DND-41 (cell line): ENCODE results near the gene DAPK3.

Experiments
- ATAC-seq: fragments of 200-7000 bp; cut with Tn5 transposase; 3 replicates; pipeline ENCODE4 v1.9.1; 2021; ENCODE audit warnings: low read depth; ENCODE audit not compliant: insufficient read depth
- DNase-seq: peaks from one replicate; pipeline ENCODE4 v3.0.0-alpha.2; 2020
- H2AFZ ChIP-seq: 2 replicates; pipeline ENCODE4 v1.6.0; 2012; ENCODE audit warnings: low read depth, low read length
- H3K27ac ChIP-seq: 2 replicates; pipeline ENCODE4 v1.5.1; 2012; ENCODE audit warnings: low read length, inconsistent platforms
- H3K27me3 ChIP-seq: fragments of 200-600 bp; sonication (generic); 2 replicates; pipeline ENCODE4 v1.6.0; 2012; ENCODE audit warnings: low read length, mild to moderate bottlenecking, inconsistent platforms; ENCODE audit not compliant: insufficient read depth, poor library complexity
- H3K36me3 ChIP-seq: 2 replicates; pipeline ENCODE4 v1.5.1; 2012; ENCODE audit warnings: low read length, inconsistent platforms; ENCODE audit not compliant: insufficient read depth
- H3K4me1 ChIP-seq: 2 replicates; pipeline ENCODE4 v1.5.1; 2012; ENCODE audit warnings: mild to moderate bottlenecking, low read length; ENCODE audit not compliant: insufficient read depth
- H3K4me2 ChIP-seq: 2 replicates; pipeline ENCODE4 v1.6.0; 2012; ENCODE audit warnings: mild to moderate bottlenecking, moderate library complexity, low read length, inconsistent platforms; ENCODE audit not compliant: insufficient read depth
- H3K4me3 ChIP-seq, 2 experiments: fragments of 200-600 bp in 1 of 2; shearing (Covaris generic) in 1 of 2; 2 replicates each; pipeline ENCODE4 v1.5.1; 2012 to 2016; ENCODE audit warnings: inconsistent platforms in 2 of 2, low read length in 2 of 2, mild to moderate bottlenecking in 2 of 2, low read depth in 1 of 2, moderate library complexity in 1 of 2
- H3K79me2 ChIP-seq: 2 replicates; pipeline ENCODE4 v1.6.0; 2012; ENCODE audit warnings: low read length, inconsistent platforms; ENCODE audit not compliant: insufficient read depth
- H3K9ac ChIP-seq: 2 replicates; pipeline ENCODE4 v1.6.0; 2012; ENCODE audit warnings: low read depth, mild to moderate bottlenecking, inconsistent platforms, low read length, moderate library complexity
- H3K9me3 ChIP-seq: 2 replicates; pipeline ENCODE4 v1.5.1; 2012; ENCODE audit warnings: low read length, moderate library complexity, mild to moderate bottlenecking, inconsistent platforms; ENCODE audit not compliant: insufficient read depth, severe bottlenecking
- H4K20me1 ChIP-seq: 2 replicates; pipeline ENCODE4 v1.6.0; 2012; ENCODE audit warnings: low read length; ENCODE audit not compliant: insufficient read depth
- EZH2 ChIP-seq: IDR thresholded peaks from 3 replicates; pipeline ENCODE4 v1.6.1; 2012; ENCODE audit warnings: borderline replicate concordance, low read depth, mild to moderate bottlenecking, moderate library complexity, low read length, inconsistent platforms; ENCODE audit not compliant: severe bottlenecking
- TF ChIP-seq, protein P1 (sequence below): IDR thresholded peaks from 2 replicates; pipeline ENCODE4 v1.5.1; 2012; ENCODE audit warnings: borderline replicate concordance, low read length, moderate library complexity, mild to moderate bottlenecking; ENCODE audit not compliant: poor library complexity, severe bottlenecking; ENCODE audit errors: extremely low read depth

DAPK3 gene

DNA sequence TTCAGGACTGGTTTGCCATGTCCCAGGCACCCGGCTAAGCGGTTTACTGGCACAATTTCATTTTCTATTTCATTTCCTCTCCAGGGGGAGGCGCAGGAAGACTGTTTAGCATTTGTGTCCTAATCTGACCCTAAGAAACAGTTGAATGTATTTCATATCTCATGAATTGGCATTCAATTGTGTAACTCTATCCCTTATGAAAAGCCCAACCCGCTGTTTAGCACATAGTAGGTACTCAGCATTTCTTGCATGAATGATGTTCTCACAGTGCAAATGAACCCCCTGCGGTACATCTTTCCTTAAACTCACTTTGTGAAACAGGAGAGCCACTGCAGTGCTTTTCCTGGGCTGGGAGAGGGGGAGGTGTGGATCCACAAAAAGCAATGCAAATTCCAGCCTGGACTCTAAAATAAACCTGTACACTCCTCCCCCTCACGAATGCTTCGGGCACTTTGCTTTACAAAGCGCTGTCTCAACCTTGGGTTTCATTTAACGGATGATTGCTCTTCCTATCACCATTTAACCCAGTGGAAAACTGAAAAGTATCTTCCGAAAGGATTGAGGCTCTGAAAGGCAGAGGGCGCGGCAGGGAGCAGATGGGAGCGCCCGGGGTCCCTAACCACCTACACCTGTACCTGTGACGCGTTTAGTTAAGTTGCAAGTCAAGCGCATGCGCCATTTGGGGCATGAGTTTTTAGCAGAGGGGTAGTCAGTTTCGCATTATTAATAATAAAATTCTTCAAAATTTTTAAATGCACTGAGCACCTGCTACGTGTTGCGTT, 15.6 kb upstream of the DAPK3 start:
- H3K9me3 ChIP-seq, result no peaks in the 10 kb centered on the region
- peak overlapping the region; percentile 87 for H3K4me2 ChIP-seq
- peak overlapping the region; percentile 71 for H3K9ac ChIP-seq
- H3K36me3 ChIP-seq, result peaks cover 36% of the 10 kb centered on the region
- TF ChIP-seq, protein P1, sequence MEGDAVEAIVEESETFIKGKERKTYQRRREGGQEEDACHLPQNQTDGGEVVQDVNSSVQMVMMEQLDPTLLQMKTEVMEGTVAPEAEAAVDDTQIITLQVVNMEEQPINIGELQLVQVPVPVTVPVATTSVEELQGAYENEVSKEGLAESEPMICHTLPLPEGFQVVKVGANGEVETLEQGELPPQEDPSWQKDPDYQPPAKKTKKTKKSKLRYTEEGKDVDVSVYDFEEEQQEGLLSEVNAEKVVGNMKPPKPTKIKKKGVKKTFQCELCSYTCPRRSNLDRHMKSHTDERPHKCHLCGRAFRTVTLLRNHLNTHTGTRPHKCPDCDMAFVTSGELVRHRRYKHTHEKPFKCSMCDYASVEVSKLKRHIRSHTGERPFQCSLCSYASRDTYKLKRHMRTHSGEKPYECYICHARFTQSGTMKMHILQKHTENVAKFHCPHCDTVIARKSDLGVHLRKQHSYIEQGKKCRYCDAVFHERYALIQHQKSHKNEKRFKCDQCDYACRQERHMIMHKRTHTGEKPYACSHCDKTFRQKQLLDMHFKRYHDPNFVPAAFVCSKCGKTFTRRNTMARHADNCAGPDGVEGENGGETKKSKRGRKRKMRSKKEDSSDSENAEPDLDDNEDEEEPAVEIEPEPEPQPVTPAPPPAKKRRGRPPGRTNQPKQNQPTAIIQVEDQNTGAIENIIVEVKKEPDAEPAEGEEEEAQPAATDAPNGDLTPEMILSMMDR, result peak; percentile 78
- no peak for TF ChIP-seq EZH2
- DNase-seq, result peak; percentile 72
- peaks cover 44% of the 10 kb centered on the region for H3K79me2 ChIP-seq
- peak overlapping the region; percentile 69 to 73 for H3K4me3 ChIP-seq
- peak overlapping the region; percentile 86 for H2AFZ ChIP-seq
- peaks cover 69% of the 10 kb centered on the region for H3K4me1 ChIP-seq
- H3K27ac ChIP-seq, result peak overlapping the region; percentile 77
- no peaks in the 10 kb centered on the region for H3K27me3 ChIP-seq
- H4K20me1 ChIP-seq, result peaks cover 37% of the 10 kb centered on the region
- ATAC-seq, result peak; percentile 55

DNA sequence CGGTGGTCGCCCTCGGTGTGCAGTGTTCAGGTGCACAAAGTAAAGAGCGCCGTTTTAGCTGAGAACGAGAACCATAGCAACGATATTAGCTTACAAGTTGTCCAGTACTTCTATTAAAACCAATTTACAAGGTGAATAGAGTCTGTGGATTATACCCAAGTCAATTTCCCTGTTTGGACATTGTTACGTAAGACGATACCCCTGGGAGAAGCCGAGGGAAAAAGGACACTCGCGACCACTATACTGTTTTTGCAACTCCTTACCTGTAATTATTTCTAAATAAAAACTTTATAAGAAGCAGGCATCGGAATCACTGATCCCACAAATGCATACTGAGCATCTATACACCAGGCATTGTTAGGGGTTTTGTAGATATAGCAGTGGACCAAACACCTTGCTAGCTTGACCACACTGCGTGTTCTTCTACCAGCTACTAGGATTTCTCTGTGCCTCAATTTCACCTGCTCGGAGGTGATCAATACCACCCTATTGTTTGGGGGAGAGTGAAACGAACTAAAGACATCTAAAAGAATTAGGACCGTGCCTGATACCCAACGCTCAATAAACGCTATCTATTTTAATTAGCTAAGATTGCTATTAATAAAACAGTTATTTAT, 14.9 kb upstream of the DAPK3 start:
- H3K27ac ChIP-seq, result peak overlapping the region; percentile 77
- peaks cover 73% of the 10 kb centered on the region for H3K4me1 ChIP-seq
- no peaks in the 10 kb centered on the region for H3K27me3 ChIP-seq

DNA sequence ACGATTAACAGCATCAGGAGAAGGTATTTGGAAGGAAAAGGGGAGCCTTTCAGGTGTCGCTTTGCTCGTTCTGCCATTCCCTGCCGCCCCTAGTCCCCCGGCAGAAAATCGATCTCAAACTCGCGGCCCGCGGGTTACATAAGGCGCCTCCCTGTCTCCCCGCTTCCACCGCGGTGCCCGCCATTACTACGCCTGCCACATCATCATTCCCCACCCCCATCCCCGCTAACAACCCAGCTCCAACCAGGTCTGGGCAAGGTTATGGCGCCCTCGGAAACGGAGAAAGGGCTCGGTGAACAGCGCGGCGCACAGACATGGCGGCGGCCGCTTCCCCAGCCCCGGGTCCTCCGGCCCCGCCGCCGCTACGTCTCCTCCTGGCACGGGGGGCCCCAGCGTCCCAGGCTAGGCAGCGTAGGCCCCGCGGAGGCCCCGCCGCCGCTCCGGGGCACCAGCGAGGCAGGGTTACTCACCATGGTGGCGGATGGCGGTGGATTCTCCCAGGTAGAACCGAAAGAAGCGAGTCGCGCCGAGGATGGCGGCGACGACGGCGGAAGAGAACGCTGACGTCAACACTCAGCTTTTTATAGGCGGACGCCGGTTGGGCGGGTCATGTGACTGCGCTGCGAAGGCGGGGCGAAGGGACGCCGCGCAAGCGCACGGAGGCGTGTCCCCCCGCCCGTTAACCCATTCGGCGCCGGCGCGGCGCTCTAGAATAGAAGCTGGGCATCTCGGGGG, 14.2 kb upstream of the DAPK3 start, which contains the start of gene EEF2:
EEF2 (minus strand) TSS at position 556 of the 735 bp plus-strand sequence; CDS start at position 473, 83 bp downstream.
- TF ChIP-seq, protein P1, result no peak
- TF ChIP-seq EZH2, result no peak
- ATAC-seq (peak; percentile 64), DNase-seq (peak; percentile 90)
- no peaks in the 10 kb centered on the region for H3K27me3 ChIP-seq
- H3K4me2 ChIP-seq, result peak within 1 kb of the TSS; percentile 87
- peak within 1 kb of the TSS; percentile 89 for H3K27ac ChIP-seq
- no peaks in the 10 kb centered on the region for H3K9me3 ChIP-seq
- peaks cover 74% of the 10 kb centered on the region for H3K4me1 ChIP-seq
- peak within 1 kb of the TSS; percentile 71 for H3K9ac ChIP-seq
- H4K20me1 ChIP-seq, result peaks cover 51% of the 10 kb centered on the region
- peak within 1 kb of the TSS; percentile 69 to 73 for H3K4me3 ChIP-seq
- peak within 1 kb of the TSS; percentile 86 for H2AFZ ChIP-seq
- peaks cover 58% of the 10 kb centered on the region for H3K79me2 ChIP-seq
- peaks cover 50% of the 10 kb centered on the region for H3K36me3 ChIP-seq

More for the DNA sequence above, 14.9 kb upstream of the DAPK3 start:
- peak overlapping the region; percentile 71 for H3K9ac ChIP-seq
- DNase-seq (no peak), ATAC-seq (no peak; the same call in 2 of the 3 replicates)
- TF ChIP-seq, protein P1, result no peak
- no peak for TF ChIP-seq EZH2
- peak overlapping the region; percentile 69 to 73 for H3K4me3 ChIP-seq
- peaks cover 44% of the 10 kb centered on the region for H4K20me1 ChIP-seq
- peak overlapping the region; percentile 87 for H3K4me2 ChIP-seq
- peaks cover 43% of the 10 kb centered on the region for H3K36me3 ChIP-seq
- H3K79me2 ChIP-seq, result peaks cover 51% of the 10 kb centered on the region
- H2AFZ ChIP-seq, result peak overlapping the region; percentile 86
- no peaks in the 10 kb centered on the region for H3K9me3 ChIP-seq
